SU-DHL-6 (cell line): ENCODE measurements around the gene C5AR1.

ENCODE experiments used
- EZH2phosphoT487 ChIP-seq: fragments of 200-600 bp; sonication (generic), shearing (Covaris generic); conservative IDR thresholded peaks from 2 replicates; pipeline ENCODE4 v1.6.1; 2018; ENCODE audit warnings: mild to moderate bottlenecking, antibody characterized with exemption, low read length, moderate library complexity, mixed read lengths
- TF ChIP-seq, protein P1 (sequence below): fragments of 200-600 bp; sonication (generic); IDR thresholded peaks from one replicate; pipeline ENCODE4 v1.5.1; 2017; ENCODE audit warnings: antibody characterized with exemption, mild to moderate bottlenecking, low read length, moderate library complexity; ENCODE audit not compliant: insufficient read depth, poor library complexity, severe bottlenecking

DNA sequence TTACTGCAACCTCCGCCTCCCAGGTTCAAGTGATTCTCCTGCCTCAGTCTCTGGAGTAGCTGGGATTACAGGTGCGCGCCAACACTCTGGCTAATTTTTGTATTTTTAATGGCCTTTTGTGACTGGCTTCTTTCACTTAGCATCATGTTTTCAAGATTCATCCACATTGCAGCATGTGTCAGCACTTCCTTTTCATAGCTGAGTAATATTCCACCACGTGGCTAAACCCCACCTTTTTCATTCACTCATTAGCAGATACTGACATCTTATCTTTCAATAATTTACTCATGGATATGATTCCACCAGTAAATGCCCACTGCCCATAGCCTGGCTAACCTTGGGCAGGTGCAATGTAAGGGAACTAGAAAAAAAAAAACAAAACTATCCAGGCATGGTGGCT, 6.9 kb downstream of the C5AR1 start:
- TF ChIP-seq, protein P1, sequence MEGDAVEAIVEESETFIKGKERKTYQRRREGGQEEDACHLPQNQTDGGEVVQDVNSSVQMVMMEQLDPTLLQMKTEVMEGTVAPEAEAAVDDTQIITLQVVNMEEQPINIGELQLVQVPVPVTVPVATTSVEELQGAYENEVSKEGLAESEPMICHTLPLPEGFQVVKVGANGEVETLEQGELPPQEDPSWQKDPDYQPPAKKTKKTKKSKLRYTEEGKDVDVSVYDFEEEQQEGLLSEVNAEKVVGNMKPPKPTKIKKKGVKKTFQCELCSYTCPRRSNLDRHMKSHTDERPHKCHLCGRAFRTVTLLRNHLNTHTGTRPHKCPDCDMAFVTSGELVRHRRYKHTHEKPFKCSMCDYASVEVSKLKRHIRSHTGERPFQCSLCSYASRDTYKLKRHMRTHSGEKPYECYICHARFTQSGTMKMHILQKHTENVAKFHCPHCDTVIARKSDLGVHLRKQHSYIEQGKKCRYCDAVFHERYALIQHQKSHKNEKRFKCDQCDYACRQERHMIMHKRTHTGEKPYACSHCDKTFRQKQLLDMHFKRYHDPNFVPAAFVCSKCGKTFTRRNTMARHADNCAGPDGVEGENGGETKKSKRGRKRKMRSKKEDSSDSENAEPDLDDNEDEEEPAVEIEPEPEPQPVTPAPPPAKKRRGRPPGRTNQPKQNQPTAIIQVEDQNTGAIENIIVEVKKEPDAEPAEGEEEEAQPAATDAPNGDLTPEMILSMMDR: no peak
- no peak for TF ChIP-seq EZH2phosphoT487
